H1 (cell line): Measurements from ENCODE around the gene ADPRS. TPM values are rescaled to one million over a fixed set of nuclear protein-coding genes. Genes with fewer than 3 reads are reported as not detected.

Source experiments
- CTCF ChIA-PET: fragments of 300-600 bp; sonication (Branson Sonifier 250); formaldehyde crosslinking; loops from one replicate; lab custom pipeline; 2021; ENCODE audit not compliant: partially characterized antibody; lab: Charles Lee
- POLR2A ChIA-PET: fragments of 300-600 bp; sonication (Branson Sonifier 250); formaldehyde crosslinking; loops from one replicate; lab custom pipeline; 2021; ENCODE audit warnings: inconsistent platforms; ENCODE audit not compliant: partially characterized antibody; lab: Charles Lee
- DNase-seq, 2 experiments: peaks; one replicate each; pipeline versions ENCODE4 v3.0.0 to v3.0.0-alpha.2; 2010 to 2022; ENCODE audit warnings: low spot score in 2 of 2, low read depth in 1 of 2, mixed read lengths in 1 of 2
- FAIRE-seq: peaks from 2 replicates; lab custom pipeline; 2011; peaks lifted over from hg19 to GRCh38; lab: Jason Lieb, UNC
- H2AFZ ChIP-seq: 2 replicates; pipeline ENCODE4 v1.8.1; 2012; ENCODE audit warnings: low read length, inconsistent platforms
- H2AK5ac ChIP-seq: 2 replicates; pipeline ENCODE4 v1.6.1; 2013; ENCODE audit warnings: low read depth, low read length
- H2BK120ac ChIP-seq: replicated peaks from 2 replicates; pipeline ENCODE3; 2013; ENCODE audit warnings: low read depth, low read length, inconsistent platforms
- H2BK12ac ChIP-seq: 2 replicates; pipeline ENCODE4 v1.6.1; 2013; ENCODE audit warnings: low read depth, low read length
- H2BK15ac ChIP-seq: 2 replicates; pipeline ENCODE4 v1.6.1; 2013; ENCODE audit warnings: low read length
- H2BK20ac ChIP-seq: 2 replicates; pipeline ENCODE4 v1.6.1; 2013; ENCODE audit warnings: low read length
- H2BK5ac ChIP-seq: 2 replicates; pipeline ENCODE4 v1.6.1; 2013; ENCODE audit warnings: low read depth, low read length
- H3K14ac ChIP-seq: 2 replicates; pipeline ENCODE4 v1.6.1; 2013; ENCODE audit warnings: inconsistent platforms; ENCODE audit not compliant: insufficient read length
- H3K18ac ChIP-seq: 2 replicates; pipeline ENCODE4 v1.6.1; 2013; ENCODE audit warnings: low read length; ENCODE audit errors: extremely low read depth
- H3K23ac ChIP-seq: 2 replicates; pipeline ENCODE4 v1.6.1; 2013; ENCODE audit warnings: inconsistent platforms; ENCODE audit not compliant: insufficient read length
- H3K23me2 ChIP-seq: 2 replicates; pipeline ENCODE4 v1.6.1; 2013; ENCODE audit warnings: low read depth, low read length
- H3K27ac ChIP-seq: 2 replicates; pipeline ENCODE4 v1.6.1; 2011; ENCODE audit warnings: low read depth, low read length, inconsistent platforms
- H3K27me3 ChIP-seq, 4 experiments: replicated peaks in 1 of 4; 1 replicate in 1 of 4; 2 replicates in 3 of 4; pipeline versions ENCODE4 v1.6.1 to v1.8.1; 2011 to 2013; ENCODE audit warnings: low read length in 3 of 4, mild to moderate bottlenecking in 3 of 4, inconsistent platforms in 2 of 4, mixed read lengths in 2 of 4, moderate library complexity in 1 of 4; ENCODE audit not compliant: control insufficient read depth in 3 of 4, insufficient read depth in 3 of 4; ENCODE audit errors: extremely low read depth in 1 of 4
- H3K36me3 ChIP-seq, 4 experiments: 2 replicates each; pipeline versions ENCODE4 v1.6.1 to v1.8.1; 2011 to 2013; ENCODE audit warnings: mild to moderate bottlenecking in 4 of 4, low read length in 3 of 4, moderate library complexity in 2 of 4, control low read depth in 1 of 4, inconsistent platforms in 1 of 4; ENCODE audit not compliant: insufficient read depth in 4 of 4, control insufficient read depth in 2 of 4
- H3K4ac ChIP-seq: replicated peaks from 2 replicates; pipeline ENCODE3; 2013; ENCODE audit warnings: low read length, low read depth, mixed read lengths, inconsistent platforms; ENCODE audit not compliant: insufficient read length
- H3K4me1 ChIP-seq, 4 experiments: replicated peaks in 1 of 4; 1 replicate in 1 of 4; 2 replicates in 3 of 4; pipeline versions ENCODE4 v1.6.1 to v1.8.1; 2011 to 2013; ENCODE audit warnings: low read length in 3 of 4, inconsistent platforms in 2 of 4, mixed read lengths in 1 of 4; ENCODE audit not compliant: insufficient read depth in 4 of 4, control insufficient read depth in 3 of 4
- H3K4me2 ChIP-seq, 2 experiments: 2 replicates each; pipeline versions ENCODE4 v1.6.1 to v1.8.1; 2011 to 2013; ENCODE audit warnings: low read depth in 2 of 2, low read length in 2 of 2, control low read depth in 1 of 2, inconsistent platforms in 1 of 2, mild to moderate bottlenecking in 1 of 2; ENCODE audit not compliant: insufficient read depth in 1 of 2
- H3K4me3 ChIP-seq, 4 experiments: fragments of 200-600, 300-600 bp in 1 of 4; sonication (generic), shearing (Covaris generic), sonication (Bioruptor Twin) in 1 of 4; 2 replicates each; pipeline versions ENCODE4 v1.5.1 to v1.8.1; 2011 to 2016; ENCODE audit warnings: low read length in 4 of 4, low read depth in 3 of 4, control low read depth in 2 of 4, inconsistent platforms in 2 of 4, mild to moderate bottlenecking in 2 of 4, mixed read lengths in 1 of 4, moderate library complexity in 1 of 4; ENCODE audit not compliant: insufficient read depth in 2 of 4; ENCODE audit errors: extremely low read depth in 1 of 4
- H3K56ac ChIP-seq: replicated peaks from 2 replicates; pipeline ENCODE3; 2013; ENCODE audit warnings: low read depth, mild to moderate bottlenecking, mixed read lengths, low read length, inconsistent platforms; ENCODE audit not compliant: insufficient read length
- H3K79me1 ChIP-seq: 2 replicates; pipeline ENCODE4 v1.6.1; 2013; ENCODE audit warnings: low read depth, low read length, control low read depth
- H3K79me2 ChIP-seq, 2 experiments: 2 replicates each; pipeline versions ENCODE4 v1.6.1 to v1.8.1; 2012 to 2013; ENCODE audit warnings: low read length in 2 of 2, mild to moderate bottlenecking in 2 of 2, inconsistent platforms in 1 of 2; ENCODE audit not compliant: insufficient read depth in 2 of 2, control insufficient read depth in 1 of 2
- H3K9ac ChIP-seq, 4 experiments: replicated peaks in 1 of 4; 1 replicate in 1 of 4; 2 replicates in 3 of 4; pipeline versions ENCODE4 v1.6.1 to v1.8.1; 2011 to 2013; ENCODE audit warnings: low read depth in 3 of 4, low read length in 3 of 4, control low read depth in 2 of 4, mild to moderate bottlenecking in 2 of 4, moderate library complexity in 2 of 4, inconsistent platforms in 1 of 4; ENCODE audit errors: extremely low read depth in 1 of 4
- H3K9me3 ChIP-seq, 2 experiments: 2 replicates each; pipeline versions ENCODE4 v1.6.1 to v1.8.1; 2012 to 2013; ENCODE audit warnings: mild to moderate bottlenecking in 2 of 2, moderate library complexity in 2 of 2, control low read depth in 1 of 2, inconsistent platforms in 1 of 2, low read depth in 1 of 2, low read length in 1 of 2, mixed read lengths in 1 of 2; ENCODE audit not compliant: insufficient read depth in 2 of 2
- H4K20me1 ChIP-seq, 2 experiments: replicated peaks in 1 of 2; 2 replicates each; pipeline versions ENCODE3 to v1.8.1; 2011 to 2013; ENCODE audit warnings: inconsistent platforms in 2 of 2, low read length in 2 of 2, mild to moderate bottlenecking in 1 of 2; ENCODE audit not compliant: insufficient read depth in 2 of 2, control insufficient read depth in 1 of 2
- H4K5ac ChIP-seq: 2 replicates; pipeline ENCODE4 v1.6.1; 2013; ENCODE audit warnings: low read length, low read depth, mixed read lengths, inconsistent platforms; ENCODE audit not compliant: insufficient read length
- H4K8ac ChIP-seq: 2 replicates; pipeline ENCODE4 v1.8.0; 2013; ENCODE audit warnings: mild to moderate bottlenecking, moderate library complexity, low read length, inconsistent platforms; ENCODE audit not compliant: insufficient read depth; ENCODE audit errors: extremely low read depth
- H4K91ac ChIP-seq: replicated peaks from 2 replicates; pipeline ENCODE3; 2013; ENCODE audit warnings: low read length, mixed read lengths, inconsistent platforms; ENCODE audit not compliant: insufficient read length
- NANOG ChIP-seq: IDR thresholded peaks from 2 replicates; pipeline ENCODE4 v1.6.1; 2011; ENCODE audit warnings: low read length, low read depth, mild to moderate bottlenecking, inconsistent platforms; ENCODE audit not compliant: insufficient read depth, poor library complexity, severe bottlenecking
- RAD21 ChIP-seq, 2 experiments: IDR thresholded peaks in 1 of 2; conservative IDR thresholded peaks in 1 of 2; 2 replicates each; pipeline ENCODE4 v1.6.1; 2011; ENCODE audit warnings: low read depth in 2 of 2, low read length in 2 of 2, improper control_type of control experiment in 1 of 2, inconsistent platforms in 1 of 2, mild to moderate bottlenecking in 1 of 2, moderate library complexity in 1 of 2
- SAP30 ChIP-seq: fragments of 300-600 bp; sonication (generic); IDR thresholded peaks from 2 replicates; pipeline ENCODE4 v1.7.1; 2012; ENCODE audit warnings: low read length, moderate library complexity, mild to moderate bottlenecking, inconsistent platforms; ENCODE audit not compliant: insufficient read depth, insufficient replicate concordance
- SUZ12 ChIP-seq: fragments of 200-600 bp; sonication (generic); IDR thresholded peaks from 2 replicates; pipeline ENCODE4 v1.6.1; 2012; ENCODE audit warnings: mild to moderate bottlenecking, inconsistent platforms, low read length, moderate library complexity, mixed read lengths
- polyA plus RNA-seq, 7 experiments: library from polyadenylated mRNA; depleted of rRNA in 3 of 7; stranded (reverse) in 5 of 7; unstranded in 2 of 7; fragments of >200 nt in 5 of 7; fragments of 200-250 nt in 2 of 7; gene quantifications; 1 replicate in 5 of 7; 2 replicates in 1 of 7; 4 replicates in 1 of 7; pipeline versions ENCODE4 v1.2.1 to v1.2.3, GENCODE V29; 2011 to 2013; ENCODE audit warnings: missing spikeins in 2 of 7, mixed read lengths in 2 of 7
- total RNA-seq: library from RNA; stranded (reverse); fragmentation: NEBNext Ultra II Directional; extraction: Animal tissue kit (Norgen Biotek cat#: 25700); gene quantifications from 2 replicates; pipeline ENCODE4 v1.2.1, GENCODE V29; 2021

Gene ADPRS
- total and polyA plus RNA-seq, 2 of the 8 experiments (the other 6 are each of a cell fraction or from before 2014, with no cell fraction given): 22.9 to 38.1 TPM

DNA sequence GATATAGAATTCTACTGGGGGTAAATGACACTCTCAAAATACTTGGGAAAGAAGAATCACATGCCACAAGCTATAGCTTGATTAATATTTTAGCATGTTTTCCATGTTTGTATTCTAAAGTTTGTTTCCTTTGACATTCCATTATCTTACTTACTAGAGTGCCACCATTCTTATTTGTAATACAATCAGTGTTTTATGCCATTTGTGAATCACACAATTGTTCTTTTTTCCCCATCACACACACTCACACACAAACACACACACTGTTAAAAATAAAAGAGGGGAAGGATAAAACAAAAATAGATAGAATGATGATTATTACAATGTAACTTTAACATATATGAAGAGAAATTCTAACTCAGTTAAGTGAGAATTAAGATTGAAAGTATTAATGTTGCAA, 20.8 kb upstream of the ADPRS start:
- ChIA-PET POLR2A (no interaction called here), CTCF (interaction anchor here (1.2 kb wide), 1 partner anchor 67 kb away, joined by 3 read pairs; no protein-coding TSS in a partner anchor)
- Histone ChIP-seq H3K4me2 (no peak overlapping the region), H4K20me1 (no peaks in the 10 kb centered on the region), H3K4me3 (no peak overlapping the region), H2AK5ac (no peak overlapping the region), H3K36me3 (no peaks in the 10 kb centered on the region), H2BK12ac (no peak overlapping the region), H3K56ac (no peak overlapping the region), H2BK5ac (no peak overlapping the region), H4K91ac (no peak overlapping the region), H3K4ac (no peak overlapping the region), H2AFZ (no peak overlapping the region), H3K27me3 (no peaks in the 10 kb centered on the region), H3K27ac (no peak overlapping the region), H4K5ac (no peak overlapping the region), H3K18ac (no peak overlapping the region), H3K14ac (no peak overlapping the region), H3K9me3 (no peaks in the 10 kb centered on the region), H3K9ac (no peak overlapping the region), H3K79me2 (no peaks in the 10 kb centered on the region), H2BK15ac (no peak overlapping the region), H3K23me2 (no peaks in the 10 kb centered on the region), H2BK120ac (no peak overlapping the region), H3K23ac (no peak overlapping the region), H2BK20ac (no peak overlapping the region), H3K79me1 (no peaks in the 10 kb centered on the region), H4K8ac (no peak overlapping the region), H3K4me1 (no peaks in the 10 kb centered on the region)
- DNase-seq: no peak
- FAIRE-seq: no peak
- TF ChIP-seq SAP30: no peak
- TF ChIP-seq SUZ12: no peak
- TF ChIP-seq NANOG: no peak
- no peak for TF ChIP-seq RAD21 (IDR thresholded peaks at IDR 0.05 in 1 of 2, conservative IDR thresholded peaks at IDR 0.05 in 1 of 2; ENCODE audit: low read depth in 2 of 2, low read length in 2 of 2)
